Stimulated activated CD4-positive, alpha-beta T cell treated with anti-CD3 and anti-CD28 coated beads, TNF-alpha, amount 100 ng/mL, for 4 hours (primary cell): ENCODE results near the gene ZMIZ1.
A peak's percentile ranks its signal among the peaks of the same experiment; 100 is the strongest.

Source experiments
- DNase-seq, 3 experiments: peaks; one replicate each; pipeline ENCODE4 v3.0.0-alpha.2; 2020; ENCODE audit warnings: low read depth in 3 of 3

The ZMIZ1 gene

DNA sequence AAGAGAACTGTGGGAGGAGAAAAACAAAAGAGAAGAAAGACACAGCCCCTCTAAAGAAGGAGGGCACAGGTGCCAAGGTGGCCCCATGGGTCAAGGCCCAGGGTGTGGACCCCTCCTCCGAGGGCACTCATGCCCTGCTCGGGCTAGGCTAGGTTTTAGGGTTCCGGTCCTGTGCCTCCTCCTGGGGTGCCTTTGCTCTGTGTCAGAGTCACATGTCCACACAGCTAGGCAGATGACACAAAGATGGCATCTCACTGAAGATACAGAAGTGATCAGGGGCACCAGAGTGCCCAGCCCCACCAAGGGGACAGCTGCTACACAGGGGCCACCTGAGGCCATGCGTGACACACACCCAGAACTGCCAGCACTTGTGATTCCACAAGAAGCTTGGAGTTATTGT lies 162.1 kb downstream of the ZMIZ1 start:
- DNase-seq, result no peak

- DNase-seq, result no peak
Measured at GRCh38 chr10:79231908-79232307, 163.1 kb downstream of the ZMIZ1 start.

GRCh38 chr10:79232864-79233263 lies 164.1 kb downstream of the ZMIZ1 start:
- DNase-seq, result no peak

- no peak for DNase-seq
Measured at GRCh38 chr10:79234391-79235315, 165.9 kb downstream of the ZMIZ1 start.

DNA sequence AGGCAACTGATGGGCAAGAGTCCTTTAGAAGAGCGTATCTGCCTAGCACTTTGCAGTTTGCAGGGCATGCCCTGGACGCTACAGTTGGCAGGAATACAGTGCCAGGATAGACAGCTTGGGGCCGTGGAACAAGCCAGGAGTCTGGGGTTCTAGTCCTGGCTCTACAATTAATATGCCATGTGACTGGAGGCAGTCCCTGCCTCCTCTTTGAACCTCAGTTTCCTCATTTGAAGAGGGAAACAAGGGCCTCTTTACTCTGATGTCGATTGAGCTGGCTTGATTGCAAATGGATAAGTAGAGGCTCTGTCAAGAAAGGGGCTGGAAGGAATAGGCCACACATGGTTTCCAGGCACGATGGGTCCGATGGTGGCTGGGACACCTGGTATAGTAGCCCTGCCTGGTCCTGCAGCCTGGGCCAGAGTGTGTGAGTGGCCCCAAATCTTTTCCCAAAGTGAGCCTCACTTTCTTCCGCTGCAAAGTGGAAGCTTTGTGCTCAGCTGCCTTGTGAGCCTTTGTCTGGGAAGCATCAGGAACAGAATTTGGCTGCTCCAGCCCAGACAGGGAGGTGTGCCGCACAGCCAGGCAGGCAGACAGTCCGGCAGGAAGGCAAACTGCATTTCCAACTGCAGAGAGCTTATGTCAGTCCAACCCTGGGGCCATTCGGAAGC lies 167.1 kb downstream of the ZMIZ1 start:
- no peak for DNase-seq

DNA sequence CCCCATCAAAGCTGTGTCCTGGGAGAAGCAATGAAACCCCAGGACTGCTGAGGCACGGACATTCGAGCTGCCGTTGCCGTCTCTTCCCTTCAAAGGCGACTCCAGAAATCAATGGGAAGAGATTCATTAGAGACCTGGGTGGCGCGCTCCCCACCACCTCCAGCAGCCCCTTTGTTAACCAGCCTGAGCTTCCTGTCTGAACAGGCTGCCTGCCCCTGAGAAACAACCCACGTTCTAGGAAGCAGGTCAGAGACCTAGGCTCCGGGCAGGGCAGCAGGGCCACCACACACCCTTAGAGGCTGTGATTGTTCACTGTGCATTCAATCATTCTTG lies 167.6 kb downstream of the ZMIZ1 start:
- no peak for DNase-seq

DNA sequence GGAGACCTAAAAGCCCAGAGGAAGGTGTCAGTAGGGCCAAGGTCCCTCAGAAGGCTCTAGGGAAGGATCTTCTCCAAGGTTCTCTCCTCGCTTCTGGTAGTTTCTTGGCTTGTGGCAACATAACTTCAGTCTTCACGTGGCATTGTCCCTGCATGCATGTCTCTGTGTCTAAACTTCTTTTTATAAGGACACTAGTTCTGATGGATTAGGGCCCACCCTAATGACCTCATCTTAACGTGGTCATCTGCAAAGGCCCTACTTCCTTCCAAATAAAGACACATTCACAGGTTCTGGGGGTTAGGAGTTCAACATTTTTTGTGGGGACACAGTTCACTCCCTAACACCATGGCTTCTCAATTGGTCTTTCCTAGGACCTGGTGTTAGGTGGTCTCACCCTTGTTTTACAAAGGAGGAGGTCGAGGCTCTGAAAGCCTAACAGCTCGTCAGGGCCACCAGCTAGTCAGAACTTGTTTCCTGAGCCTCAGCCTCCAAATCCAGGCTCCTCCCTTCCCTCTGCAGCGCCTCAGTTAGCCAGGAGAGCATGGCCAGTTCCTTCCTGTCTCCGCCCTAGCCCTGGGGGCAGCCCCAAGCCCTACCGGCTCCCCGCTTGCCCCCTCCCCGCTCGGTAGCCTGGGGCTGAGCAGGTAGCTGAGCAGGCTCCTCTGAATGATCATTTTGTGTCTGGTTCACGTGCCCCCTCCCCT lies 168.8 kb downstream of the ZMIZ1 start:
- DNase-seq, result no peak

DNA sequence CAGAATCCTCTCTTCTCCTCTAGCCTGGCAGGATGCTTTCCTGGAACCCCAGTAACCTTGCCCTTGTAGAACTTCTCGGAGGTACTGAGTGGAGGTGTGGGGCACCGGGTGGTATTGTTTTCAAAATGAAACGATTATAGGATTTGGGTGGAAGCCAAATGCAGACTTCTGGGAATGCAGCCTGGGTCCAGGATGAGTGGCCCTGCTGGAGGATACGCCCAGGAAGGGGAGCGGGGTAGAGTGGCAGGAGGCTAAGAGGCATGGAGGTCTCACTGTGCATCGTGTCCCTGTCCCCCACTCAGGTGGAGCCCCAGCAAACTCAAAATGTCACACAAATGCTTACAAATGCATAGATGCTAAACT lies 169.4 kb downstream of the ZMIZ1 start:
- DNase-seq, result no peak

DNA sequence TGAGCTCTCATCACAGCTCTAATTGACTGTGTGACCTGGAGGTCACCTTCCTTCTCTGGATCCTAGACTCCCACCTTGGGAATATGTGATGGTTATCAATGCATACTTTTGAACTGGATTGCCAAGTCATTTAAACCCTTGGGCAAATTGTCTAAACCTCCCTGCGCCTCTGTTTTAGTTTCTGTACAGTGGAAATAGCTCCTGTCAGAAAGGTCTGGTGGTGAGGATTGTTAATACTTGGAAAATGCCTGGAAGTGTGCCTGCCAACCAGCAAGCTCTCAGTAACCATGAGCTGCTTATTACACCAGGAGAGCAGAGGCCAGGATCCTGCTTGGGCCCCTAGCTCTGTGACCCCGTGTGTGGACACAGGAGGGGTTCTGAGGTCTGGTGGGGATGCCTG lies 169.8 kb downstream of the ZMIZ1 start:
- DNase-seq, result no peak

DNA sequence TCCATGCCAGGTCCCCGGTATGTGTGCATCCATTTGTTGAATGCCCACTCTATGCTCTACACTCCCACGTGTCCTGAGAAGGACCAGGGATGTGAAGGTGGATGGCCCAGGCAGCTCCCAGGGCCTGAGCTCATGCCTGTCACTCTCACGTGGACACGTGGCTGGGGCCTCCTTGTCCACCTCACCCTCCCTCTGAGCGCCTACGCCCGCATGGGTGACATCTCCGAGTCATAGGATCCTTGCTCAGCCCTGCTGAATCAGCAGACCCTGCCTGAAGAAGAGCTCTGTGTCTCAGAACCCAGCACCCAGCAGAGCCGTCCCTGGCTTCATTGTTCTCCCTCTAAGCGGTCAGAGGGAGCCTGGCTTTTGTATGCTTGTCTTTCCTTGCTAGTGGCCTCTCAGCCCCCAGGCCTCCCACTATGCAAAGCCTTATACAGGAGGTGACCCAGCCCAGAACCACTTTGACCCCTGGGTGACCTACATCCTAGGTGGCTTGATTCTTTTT lies 170.6 kb downstream of the ZMIZ1 start:
- DNase-seq, result no peak

DNA sequence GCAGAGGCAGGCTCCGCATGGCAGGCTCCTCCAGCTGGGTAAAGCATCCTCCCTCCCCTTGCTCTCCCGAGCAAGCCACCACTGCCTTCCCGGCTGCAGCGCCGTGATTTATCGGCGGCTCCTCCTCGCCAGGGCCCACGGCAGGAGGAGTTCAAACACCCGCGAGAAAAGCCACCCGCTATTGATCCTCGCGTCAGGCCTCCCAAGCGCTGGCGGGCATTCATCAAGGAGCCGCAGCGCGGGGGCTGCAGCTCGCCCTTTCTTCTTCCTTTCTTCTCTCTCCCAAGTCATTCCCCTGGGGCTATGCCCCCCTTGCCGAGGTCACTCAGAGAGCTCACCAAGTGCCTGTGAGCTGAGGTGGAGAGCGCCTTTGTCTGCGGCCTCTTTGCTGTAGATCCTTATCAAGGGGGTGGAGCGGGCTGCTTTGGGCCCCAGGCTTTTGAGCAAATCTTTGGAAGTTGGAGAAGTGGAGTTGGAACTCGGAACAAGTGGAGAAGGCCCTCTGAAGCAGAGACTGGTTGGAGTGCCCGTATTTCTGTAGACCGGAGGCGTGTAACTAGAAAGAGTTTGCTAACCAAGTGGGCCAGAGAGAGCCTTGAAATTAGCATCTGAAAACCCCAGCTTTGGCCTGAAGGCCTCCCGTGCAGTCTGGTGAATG lies 171.3 kb downstream of the ZMIZ1 start:
- DNase-seq, result no peak

GRCh38 chr10:79241629-79241989 lies 172.8 kb downstream of the ZMIZ1 start:
- no peak for DNase-seq

DNA sequence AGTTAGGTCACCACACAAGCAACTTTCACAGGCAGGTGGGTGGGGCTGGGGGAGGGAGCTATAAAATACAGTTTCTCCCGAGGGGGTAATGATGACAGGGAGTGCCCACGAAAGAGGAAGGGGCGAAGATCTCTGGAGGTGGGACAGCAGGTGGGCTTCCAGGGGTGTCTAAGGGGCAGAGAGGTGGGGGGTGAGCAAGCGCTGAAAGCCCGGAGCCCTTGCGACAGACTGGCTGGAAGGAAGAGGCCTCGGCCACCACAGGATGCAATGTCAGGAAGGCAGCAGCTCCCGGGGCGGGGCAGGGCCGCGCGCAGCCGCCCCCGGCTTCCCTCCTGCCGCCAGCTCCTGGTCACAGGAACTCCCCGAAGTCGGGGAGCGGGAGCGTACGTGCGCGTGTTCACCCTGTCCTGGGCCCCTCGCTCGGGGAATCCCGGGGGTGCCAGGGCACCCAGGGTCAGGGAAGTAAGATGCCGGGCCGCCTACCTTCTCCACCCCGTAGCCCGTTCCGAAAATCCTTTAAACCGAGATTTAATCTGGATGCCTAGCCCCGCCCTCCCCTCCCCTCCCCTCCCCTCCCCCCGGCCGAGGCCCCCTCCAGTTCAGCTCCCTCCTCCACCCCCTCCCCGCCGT lies 173.3 kb downstream of the ZMIZ1 start:
- peak in 1 of 3 experiments; percentile 31 for DNase-seq

- peak; percentile 15 to 41 (median 38) for DNase-seq
Measured at GRCh38 chr10:79242620-79243152, 173.9 kb downstream of the ZMIZ1 start.

- peak; percentile 13 to 61 (median 49) for DNase-seq
Measured at GRCh38 chr10:79243181-79244067, 174.7 kb downstream of the ZMIZ1 start.

DNA sequence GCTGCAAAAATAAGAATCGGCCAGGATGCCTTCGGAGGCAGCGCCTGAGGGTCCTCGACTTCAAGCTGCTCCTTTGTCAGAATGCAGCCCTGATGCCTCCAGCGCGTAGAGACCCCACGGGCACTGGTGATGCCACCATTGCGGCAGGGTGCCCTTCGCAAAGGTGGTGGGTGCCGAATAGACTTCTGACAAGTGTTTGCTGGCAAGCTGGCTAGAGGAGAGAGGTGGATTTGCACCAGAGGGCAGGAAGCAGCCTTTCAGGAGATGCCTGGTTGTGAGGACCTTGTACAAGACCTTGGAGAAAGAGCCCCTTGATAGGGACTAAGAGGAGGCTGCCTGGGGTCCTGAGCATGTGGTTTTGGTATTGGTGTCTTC lies 175.3 kb downstream of the ZMIZ1 start:
- no peak for DNase-seq

DNA sequence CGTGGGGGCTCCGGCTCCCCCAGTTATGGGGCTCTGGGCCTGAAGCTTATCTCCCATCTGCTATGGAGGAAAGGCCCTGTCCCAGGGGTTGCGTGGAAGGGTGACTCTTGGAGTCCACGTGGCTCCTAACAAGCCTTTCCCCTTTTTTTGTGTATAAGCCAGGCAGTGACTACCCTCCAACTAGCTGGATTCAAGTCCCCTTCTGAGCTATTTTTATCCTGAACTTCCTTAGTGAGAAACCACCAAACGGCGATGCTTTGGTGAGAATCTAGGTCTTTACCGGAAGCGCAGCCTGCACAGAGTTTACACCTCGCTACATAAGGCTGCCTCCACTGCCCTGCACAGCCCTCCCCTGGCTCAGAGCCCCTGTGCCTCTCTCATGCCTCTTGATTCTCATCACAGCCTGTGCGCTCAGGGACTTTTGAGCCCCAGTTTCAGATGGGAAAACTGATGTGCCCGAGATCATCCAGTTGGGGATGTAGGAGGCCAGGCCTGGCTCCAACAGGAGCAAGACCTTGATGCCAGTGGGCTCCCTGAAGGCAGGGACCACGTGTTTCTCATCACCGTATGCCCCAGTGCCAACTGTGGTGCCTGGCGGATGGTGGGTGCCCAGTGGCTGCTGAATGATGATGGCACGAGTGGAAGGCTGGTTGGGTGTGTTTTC lies 176.2 kb downstream of the ZMIZ1 start:
- DNase-seq, result no peak

GRCh38 chr10:79245539-79246208 lies 176.9 kb downstream of the ZMIZ1 start:
- DNase-seq, result no peak

GRCh38 chr10:79246209-79246581 lies 177.4 kb downstream of the ZMIZ1 start:
- DNase-seq, result no peak
